Trophoblast cell (in vitro differentiated cells and primary cell): ENCODE measurements around the gene PDHA2.
A peak's percentile ranks its signal among the peaks of the same experiment; 100 is the strongest.

Experiments used
- DNase-seq, 2 donors: peaks; one replicate each; pipeline ENCODE4 v3.0.0-alpha.2; 2016
- H2AFZ ChIP-seq: 2 replicates; pipeline ENCODE4 v1.6.1; 2013; ENCODE audit warnings: low read length, moderate library complexity, mild to moderate bottlenecking; ENCODE audit not compliant: insufficient read depth, poor library complexity
- H2AK5ac ChIP-seq: 2 replicates; pipeline ENCODE4 v1.6.1; 2013; ENCODE audit warnings: mild to moderate bottlenecking, low read length
- H2BK120ac ChIP-seq: 2 replicates; pipeline ENCODE4 v1.6.1; 2013; ENCODE audit warnings: low read length, mild to moderate bottlenecking, moderate library complexity; ENCODE audit not compliant: insufficient read depth, poor library complexity
- H2BK12ac ChIP-seq: 2 replicates; pipeline ENCODE4 v1.6.1; 2013; ENCODE audit warnings: mild to moderate bottlenecking, low read length, moderate library complexity
- H2BK5ac ChIP-seq: 2 replicates; pipeline ENCODE4 v1.6.1; 2013; ENCODE audit warnings: low read length, low read depth, moderate library complexity, mild to moderate bottlenecking; ENCODE audit not compliant: poor library complexity
- H3K14ac ChIP-seq: 2 replicates; pipeline ENCODE4 v1.6.1; 2013; ENCODE audit warnings: mild to moderate bottlenecking, low read length
- H3K18ac ChIP-seq: 2 replicates; pipeline ENCODE4 v1.6.1; 2013; ENCODE audit warnings: mild to moderate bottlenecking, low read length
- H3K23ac ChIP-seq: 2 replicates; pipeline ENCODE4 v1.6.1; 2013; ENCODE audit warnings: low read length
- H3K27ac ChIP-seq: 2 replicates; pipeline ENCODE4 v1.5.1; 2013; ENCODE audit warnings: low read depth, mild to moderate bottlenecking, inconsistent platforms, low read length, moderate library complexity
- H3K27me3 ChIP-seq: 2 replicates; pipeline ENCODE4 v1.6.1; 2013; ENCODE audit warnings: inconsistent platforms, mild to moderate bottlenecking, low read length, moderate library complexity; ENCODE audit not compliant: insufficient read depth
- H3K36me3 ChIP-seq, 2 experiments: 1 replicate in 1 of 2; 2 replicates in 1 of 2; pipeline ENCODE4 v1.6.1; 2013; ENCODE audit warnings: low read length in 2 of 2, mild to moderate bottlenecking in 2 of 2, moderate library complexity in 1 of 2; ENCODE audit not compliant: insufficient read depth in 2 of 2, control insufficient read depth in 1 of 2
- H3K4ac ChIP-seq: 2 replicates; pipeline ENCODE4 v1.6.1; 2013; ENCODE audit warnings: low read depth, mild to moderate bottlenecking, low read length, moderate library complexity
- H3K4me1 ChIP-seq, 2 experiments: 1 replicate in 1 of 2; 2 replicates in 1 of 2; pipeline ENCODE4 v1.6.1; 2013; ENCODE audit warnings: low read length in 2 of 2, mild to moderate bottlenecking in 2 of 2, moderate library complexity in 1 of 2; ENCODE audit not compliant: insufficient read depth in 2 of 2, control insufficient read depth in 1 of 2
- H3K4me2 ChIP-seq: 2 replicates; pipeline ENCODE4 v1.6.1; 2013; ENCODE audit warnings: inconsistent platforms, mild to moderate bottlenecking, low read length, moderate library complexity
- H3K4me3 ChIP-seq: 2 replicates; pipeline ENCODE4 v1.5.1; 2013; ENCODE audit warnings: mild to moderate bottlenecking, low read depth, low read length, inconsistent platforms
- H3K79me1 ChIP-seq: one replicate; pipeline ENCODE4 v1.6.1; 2013; ENCODE audit warnings: low read length
- H3K79me2 ChIP-seq: 2 replicates; pipeline ENCODE4 v1.6.1; 2013; ENCODE audit warnings: low read length, mild to moderate bottlenecking; ENCODE audit not compliant: control insufficient read depth, insufficient read depth, poor library complexity
- H3K9ac ChIP-seq: 2 replicates; pipeline ENCODE4 v1.6.1; 2013; ENCODE audit warnings: mild to moderate bottlenecking, low read length
- H3K9me3 ChIP-seq: 2 replicates; pipeline ENCODE4 v1.6.1; 2013; ENCODE audit warnings: low read depth, mild to moderate bottlenecking, control low read depth, inconsistent platforms, low read length; ENCODE audit not compliant: insufficient read depth
- H4K12ac ChIP-seq: 2 replicates; pipeline ENCODE4 v1.6.1; 2013; ENCODE audit warnings: low read depth, mild to moderate bottlenecking, low read length, moderate library complexity
- H4K8ac ChIP-seq: 2 replicates; pipeline ENCODE4 v1.6.1; 2013; ENCODE audit warnings: low read depth, mild to moderate bottlenecking, low read length, moderate library complexity
- H4K91ac ChIP-seq: one replicate; pipeline ENCODE4 v1.6.1; 2013; ENCODE audit warnings: low read depth, mild to moderate bottlenecking, low read length, moderate library complexity
- WGBS: extraction: QIAGEN DNeasy Blood & Tissue Kit; methylation state at CpG from one replicate; pipeline ENCODE4 v1.1.7; 2013; ENCODE audit warnings: missing lambda C conversion rate; ENCODE audit not compliant: insufficient read length, insufficient coverage; ENCODE audit errors: extremely low coverage; 5-methylcytosine and 5-hydroxymethylcytosine counted together

The PDHA2 gene

DNA sequence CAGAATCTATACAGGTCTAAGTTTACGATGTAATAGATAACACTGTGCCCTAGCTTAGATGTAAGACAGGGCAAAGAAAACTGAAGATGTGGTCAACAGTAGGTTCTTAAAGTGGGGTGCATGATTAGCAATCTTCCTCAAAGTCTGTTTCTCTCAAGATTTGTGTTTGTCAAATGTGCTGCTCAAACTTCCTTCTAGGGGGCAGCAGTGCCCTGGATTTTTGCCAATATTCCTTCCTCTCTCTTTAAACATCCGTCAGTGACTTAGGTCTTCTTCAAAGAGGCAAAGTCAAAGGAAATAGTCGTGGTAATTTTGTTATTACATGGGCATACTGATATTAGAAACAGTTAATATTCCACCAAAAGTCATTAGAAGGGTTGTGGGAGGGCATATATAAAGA lies 4.2 kb upstream of the PDHA2 start:
- no CpG with 5 or more reads among the region's 3 CpGs for WGBS
- Histone ChIP-seq H3K14ac (no peak overlapping the region), H3K23ac (no peak overlapping the region), H3K4ac (no peak overlapping the region), H3K27ac (no peak overlapping the region), H2BK120ac (no peak overlapping the region), H2BK5ac (no peak overlapping the region), H3K36me3 (no peaks in the 10 kb centered on the region), H3K27me3 (no peaks in the 10 kb centered on the region), H3K79me2 (no peaks in the 10 kb centered on the region), H2AK5ac (no peak overlapping the region), H3K79me1 (no peaks in the 10 kb centered on the region), H3K4me3 (no peak overlapping the region), H3K4me1 (no peaks in the 10 kb centered on the region), H4K12ac (no peak overlapping the region), H3K9ac (no peak overlapping the region), H2AFZ (no peak overlapping the region), H3K4me2 (no peak overlapping the region), H2BK12ac (no peak overlapping the region), H3K9me3 (no peaks in the 10 kb centered on the region), H3K18ac (no peak overlapping the region), H4K8ac (no peak overlapping the region), H4K91ac (no peak overlapping the region)
- peak in 1 of 2 donors; percentile 23 for DNase-seq

- Histone ChIP-seq H3K4me3 (no peak overlapping the region), H3K9ac (no peak overlapping the region), H2BK5ac (no peak overlapping the region), H3K36me3 (no peaks in the 10 kb centered on the region), H3K27me3 (no peaks in the 10 kb centered on the region), H3K14ac (no peak overlapping the region), H3K4me2 (no peak overlapping the region), H3K4ac (no peak overlapping the region), H3K23ac (no peak overlapping the region), H2BK120ac (no peak overlapping the region), H3K79me1 (no peaks in the 10 kb centered on the region), H2AFZ (no peak overlapping the region), H3K27ac (no peak overlapping the region), H4K91ac (no peak overlapping the region), H3K4me1 (no peaks in the 10 kb centered on the region), H3K9me3 (no peaks in the 10 kb centered on the region), H3K18ac (no peak overlapping the region), H2BK12ac (no peak overlapping the region), H4K12ac (no peak overlapping the region), H3K79me2 (no peaks in the 10 kb centered on the region), H4K8ac (no peak overlapping the region), H2AK5ac (no peak overlapping the region)
- DNase-seq = no peak
- WGBS = no CpG with 5 or more reads among the region's 2 CpGs
Observed at GRCh38 chr4:95838192-95838591, 1.7 kb upstream of the PDHA2 start.

- DNase-seq = no peak
- H3K79me1 ChIP-seq = no peaks in the 10 kb centered on the region
- H3K27ac ChIP-seq = no peak overlapping the region
- H4K8ac ChIP-seq = no peak overlapping the region
- H2BK12ac ChIP-seq = no peak overlapping the region
- no peak overlapping the region for H3K9ac ChIP-seq
- no CpG with 5 or more reads among the region's 3 CpGs for WGBS
- H3K79me2 ChIP-seq = no peaks in the 10 kb centered on the region
- no peaks in the 10 kb centered on the region for H3K27me3 ChIP-seq
- H4K91ac ChIP-seq = no peak overlapping the region
- no peak overlapping the region for H3K4me3 ChIP-seq
- no peak overlapping the region for H3K4ac ChIP-seq
- no peaks in the 10 kb centered on the region for H3K36me3 ChIP-seq
- H3K18ac ChIP-seq = no peak overlapping the region
- H3K4me1 ChIP-seq = no peaks in the 10 kb centered on the region
- no peak overlapping the region for H3K14ac ChIP-seq
- no peak overlapping the region for H3K23ac ChIP-seq
- no peak overlapping the region for H2BK5ac ChIP-seq
- H2AFZ ChIP-seq = no peak overlapping the region
- no peak overlapping the region for H4K12ac ChIP-seq
- H3K9me3 ChIP-seq = no peaks in the 10 kb centered on the region
- H2BK120ac ChIP-seq = no peak overlapping the region
- no peak overlapping the region for H2AK5ac ChIP-seq
- no peak overlapping the region for H3K4me2 ChIP-seq
Observed at GRCh38 chr4:95847908-95848460, 8.1 kb downstream of the PDHA2 start.

DNA sequence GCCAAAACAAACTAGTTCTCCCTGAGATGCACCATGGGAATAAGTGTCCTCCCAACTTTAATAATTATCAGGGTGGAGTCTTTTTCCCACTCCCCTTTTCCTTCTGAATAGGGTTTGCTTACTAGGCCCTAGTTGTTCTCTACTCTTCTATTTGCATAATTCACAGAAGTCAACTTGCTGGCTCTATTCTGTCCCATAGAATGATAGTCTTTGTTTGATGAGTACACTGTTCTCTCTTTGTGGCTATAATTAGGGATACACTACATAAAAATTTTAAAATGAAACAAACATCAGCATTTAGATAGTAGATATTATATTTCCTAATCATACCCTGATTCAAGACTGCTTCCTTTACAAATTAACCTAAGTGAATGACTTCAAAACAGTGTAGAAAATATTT lies 10.3 kb downstream of the PDHA2 start:
- no peaks in the 10 kb centered on the region for H3K9me3 ChIP-seq
- H3K27me3 ChIP-seq = no peaks in the 10 kb centered on the region
- H4K8ac ChIP-seq = no peak overlapping the region
- no peak overlapping the region for H3K27ac ChIP-seq
- H3K36me3 ChIP-seq = no peaks in the 10 kb centered on the region
- H4K91ac ChIP-seq = no peak overlapping the region
- H4K12ac ChIP-seq = no peak overlapping the region
- no peak overlapping the region for H3K4me3 ChIP-seq
- DNase-seq = no peak
- no peak overlapping the region for H3K4ac ChIP-seq
- no peak overlapping the region for H3K9ac ChIP-seq
- no peaks in the 10 kb centered on the region for H3K79me1 ChIP-seq
- H2AFZ ChIP-seq = no peak overlapping the region
- H3K4me1 ChIP-seq = no peaks in the 10 kb centered on the region
- no peak overlapping the region for H3K14ac ChIP-seq
- no peaks in the 10 kb centered on the region for H3K79me2 ChIP-seq
- H2BK12ac ChIP-seq = no peak overlapping the region
- H3K23ac ChIP-seq = no peak overlapping the region
- no peak overlapping the region for H3K4me2 ChIP-seq
- no peak overlapping the region for H2AK5ac ChIP-seq
- no peak overlapping the region for H3K18ac ChIP-seq
- no peak overlapping the region for H2BK5ac ChIP-seq
- H2BK120ac ChIP-seq = no peak overlapping the region
